Measurements from ENCODE around the gene CSK.

- TF ChIP-seq EZH2 (IDR thresholded peaks at IDR 0.05; ENCODE audit: borderline replicate concordance) (no peak), CTCF (IDR thresholded peaks at IDR 0.05; ENCODE audit: poor library complexity) (no peak)
Observed at GRCh38 chr15:74840851-74841775, 59.2 kb downstream of the CSK start.

All from hepatocyte (in vitro differentiated cells).